ENCODE data around the gene PLEKHB1. TPM values are rescaled to one million over a fixed set of nuclear protein-coding genes. Genes with fewer than 3 reads are reported as not detected.

PLEKHB1 gene
- total and polyA plus RNA-seq, 12 donors: 0.71 to 44.8 (median 14.3) TPM

- no peak overlapping the region for H3K27ac ChIP-seq
- H3K4me1 ChIP-seq: peaks cover 0 to 23% (median 12%) of the 10 kb centered on the region in 9 donors
- no peaks in the 10 kb centered on the region for H3K27me3 ChIP-seq
- 95 to 98% methylated on average over 5 of the region's 5 CpGs for WGBS, 2 donors
- intact Hi-C loops (cut with DNase I): loop anchor here in 1 of 10 donors (10.0 kb wide), 1 partner anchor 246 kb away; no protein-coding TSS in a partner anchor
- DNase-seq (no peak), ATAC-seq (no peak)
- TF ChIP-seq CTCF (IDR thresholded peaks at IDR 0.05): no peak
- no peaks in the 10 kb centered on the region for H3K36me3 ChIP-seq
- no peak overlapping the region for H3K4me3 ChIP-seq
- H3K9me3 ChIP-seq: no peaks in the 10 kb centered on the region
Measured at GRCh38 chr11:73651252-73651651, 4.9 kb downstream of the PLEKHB1 start.

- Histone ChIP-seq H3K4me1 (peaks cover 0 to 20% (median 12%) of the 10 kb centered on the region in 9 donors), H3K9me3 (no peaks in the 10 kb centered on the region), H3K27ac (no peak overlapping the region), H3K36me3 (no peaks in the 10 kb centered on the region), H3K27me3 (no peaks in the 10 kb centered on the region), H3K4me3 (no peak overlapping the region)
- no peak for TF ChIP-seq CTCF (IDR thresholded peaks at IDR 0.05)
- ATAC-seq (no peak), DNase-seq (no peak)
- WGBS, 2 donors: 95 to 97% methylated on average over 9 of the region's 9 CpGs
- intact Hi-C loops (cut with DNase I): loop anchor here in 1 of 10 donors (10.0 kb wide), 1 partner anchor 247 kb away; no protein-coding TSS in a partner anchor
Measured at GRCh38 chr11:73651661-73652045, 5.3 kb downstream of the PLEKHB1 start.

- Histone ChIP-seq H3K4me3 (no peak overlapping the region), H3K36me3 (no peaks in the 10 kb centered on the region), H3K27me3 (no peaks in the 10 kb centered on the region), H3K9me3 (no peaks in the 10 kb centered on the region), H3K4me1 (peaks cover 0 to 18% (median 10%) of the 10 kb centered on the region in 9 donors), H3K27ac (no peak overlapping the region)
- peak in 1 of 2 donors; percentile 36 for DNase-seq
- 60 to 61% methylated on average over 8 of the region's 8 CpGs for WGBS, 2 donors
- ATAC-seq: peak in 2 of 8 donors; percentile 40 to 44
- intact Hi-C loops (cut with DNase I): loop anchor here in 1 of 10 donors (10.0 kb wide), 1 partner anchor 247 kb away; no protein-coding TSS in a partner anchor
- TF ChIP-seq CTCF (IDR thresholded peaks at IDR 0.05): no peak
Measured at GRCh38 chr11:73652046-73652730, 5.8 kb downstream of the PLEKHB1 start.

GRCh38 chr11:73652856-73653559 is 6.6 kb downstream of the PLEKHB1 start:
- ATAC-seq (no peak), DNase-seq (no peak)
- H3K27ac ChIP-seq: peak overlapping the region in 1 of 10 donors; percentile 35
- no peaks in the 10 kb centered on the region for H3K27me3 ChIP-seq
- H3K4me3 ChIP-seq: no peak overlapping the region
- no peaks in the 10 kb centered on the region for H3K36me3 ChIP-seq
- no peaks in the 10 kb centered on the region for H3K9me3 ChIP-seq
- no peak for TF ChIP-seq CTCF (IDR thresholded peaks at IDR 0.05)
- intact Hi-C loops (cut with DNase I): loop anchor here in 1 of 10 donors (10.0 kb wide), 1 partner anchor 248 kb away; no protein-coding TSS in a partner anchor
- 90 to 92% methylated on average over 6 of the region's 6 CpGs for WGBS, 2 donors
- peaks cover 0 to 12% (median 3%) of the 10 kb centered on the region in 9 donors for H3K4me1 ChIP-seq
